GM12873 (cell line): ENCODE data around the gene ZNF638.

Source experiments
- CTCF ChIP-seq: IDR thresholded peaks from 2 replicates; pipeline ENCODE4 v1.5.1; 2012; ENCODE audit warnings: low read depth, mild to moderate bottlenecking, moderate library complexity, low read length, control low read depth; ENCODE audit not compliant: insufficient read depth; ENCODE audit errors: missing control alignments

The ZNF638 gene

GRCh38 chr2:71422786-71423185, 91.2 kb downstream of the ZNF638 start:
- no peak for TF ChIP-seq CTCF

DNA sequence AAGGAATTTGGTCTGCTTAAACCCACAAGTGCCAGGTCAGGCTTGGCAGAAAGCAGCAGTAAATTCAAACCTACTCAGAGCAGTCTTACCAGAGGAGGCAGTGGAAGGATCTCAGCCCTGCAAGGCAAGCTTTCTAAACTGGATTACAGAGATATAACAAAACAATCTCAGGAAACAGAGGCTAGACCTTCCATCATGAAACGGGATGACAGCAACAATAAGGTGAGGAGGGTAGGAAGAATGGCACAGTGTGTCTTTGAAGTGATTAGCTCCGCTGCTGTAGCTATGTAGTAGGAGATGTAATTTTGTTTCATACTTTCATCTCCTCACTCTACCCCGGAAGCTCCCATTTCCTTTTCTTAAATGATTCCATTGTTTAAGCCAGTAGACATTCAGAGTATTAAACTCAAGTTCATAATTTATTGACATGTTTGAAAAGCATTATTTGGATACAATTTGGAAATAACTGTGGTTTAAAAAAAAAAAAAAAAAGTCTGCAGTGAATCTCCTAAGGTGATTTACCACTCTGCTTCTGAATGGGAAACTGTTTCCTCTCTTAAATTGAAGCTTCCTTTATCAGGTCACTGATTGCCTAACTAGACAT, 92.3 kb downstream of the ZNF638 start:
- no peak for TF ChIP-seq CTCF

DNA sequence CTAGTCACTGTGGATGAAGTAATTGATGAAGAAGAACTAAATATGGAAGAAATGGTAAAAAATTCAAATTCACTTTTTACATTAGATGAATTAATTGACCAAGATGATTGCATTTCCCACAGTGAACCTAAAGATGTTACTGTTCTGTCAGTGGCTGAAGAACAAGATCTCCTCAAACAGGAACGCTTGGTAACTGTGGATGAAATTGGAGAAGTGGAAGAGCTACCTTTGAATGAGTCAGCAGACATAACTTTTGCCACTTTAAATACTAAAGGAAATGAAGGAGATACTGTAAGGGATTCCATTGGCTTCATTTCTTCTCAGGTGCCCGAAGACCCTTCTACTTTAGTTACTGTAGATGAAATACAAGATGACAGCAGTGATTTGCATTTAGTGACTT, 95.1 kb downstream of the ZNF638 start:
- TF ChIP-seq CTCF = no peak

DNA sequence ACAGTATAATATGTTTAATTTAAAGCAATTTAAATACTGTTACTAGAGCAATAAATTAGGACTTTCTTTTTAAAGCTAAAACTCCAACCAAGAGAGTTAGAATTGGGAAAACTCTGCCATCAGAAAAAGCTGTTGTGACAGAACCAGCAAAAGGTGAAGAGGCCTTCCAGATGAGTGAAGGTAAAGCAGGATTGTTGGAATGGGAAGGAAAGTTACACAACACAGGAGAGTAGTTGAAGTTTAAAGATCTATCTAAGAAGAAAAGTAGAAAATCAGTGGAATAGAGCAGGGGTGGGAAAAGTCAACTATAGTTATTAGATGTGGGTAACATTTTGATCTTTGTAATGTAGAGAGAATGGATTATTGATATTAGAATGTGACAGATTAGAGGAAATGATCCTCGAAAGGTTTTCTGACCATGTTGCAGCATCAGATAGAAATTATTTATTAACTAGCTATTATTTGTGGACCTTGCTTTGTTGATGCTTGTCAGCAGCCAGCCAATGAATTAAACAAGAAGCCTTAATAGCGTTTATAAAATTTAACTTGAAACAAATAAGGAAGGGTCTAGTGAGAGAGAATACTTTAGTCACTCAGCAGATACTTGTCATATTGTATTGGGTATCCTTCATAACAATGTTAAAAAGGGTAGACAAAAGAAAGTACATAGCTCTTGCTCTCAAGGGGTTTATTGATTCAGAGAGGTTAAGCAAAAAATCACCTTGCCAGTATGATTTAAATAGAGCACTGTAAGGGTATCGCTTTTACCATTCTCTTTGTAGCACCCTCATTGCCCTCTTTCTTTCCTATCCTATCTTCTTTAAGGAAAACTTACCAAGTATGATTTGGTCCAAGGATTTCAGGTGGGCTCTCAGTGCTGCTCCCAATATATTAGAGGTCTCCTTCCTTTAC, 97.1 kb downstream of the ZNF638 start:
- no peak for TF ChIP-seq CTCF

DNA sequence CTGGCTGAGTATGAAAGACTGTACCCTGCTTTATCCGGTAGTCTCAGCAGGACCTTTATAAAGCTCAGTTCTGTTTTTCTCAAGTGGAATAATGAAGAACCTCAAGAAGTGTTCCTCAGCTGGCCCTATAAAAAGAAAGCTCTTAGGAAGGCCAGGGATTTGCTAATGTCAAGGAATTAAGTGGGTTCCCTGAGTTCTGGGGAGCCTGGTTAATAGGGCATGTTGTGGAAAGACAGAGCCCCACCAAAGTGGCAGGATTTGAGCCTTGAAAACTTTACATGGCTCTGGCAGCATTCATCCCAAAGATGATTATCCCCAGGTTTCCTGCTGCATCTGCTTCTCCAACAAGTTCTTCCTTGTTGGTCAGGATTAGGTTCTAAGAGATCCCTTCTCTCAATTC, 114.9 kb downstream of the ZNF638 start:
- TF ChIP-seq CTCF = no peak

DNA sequence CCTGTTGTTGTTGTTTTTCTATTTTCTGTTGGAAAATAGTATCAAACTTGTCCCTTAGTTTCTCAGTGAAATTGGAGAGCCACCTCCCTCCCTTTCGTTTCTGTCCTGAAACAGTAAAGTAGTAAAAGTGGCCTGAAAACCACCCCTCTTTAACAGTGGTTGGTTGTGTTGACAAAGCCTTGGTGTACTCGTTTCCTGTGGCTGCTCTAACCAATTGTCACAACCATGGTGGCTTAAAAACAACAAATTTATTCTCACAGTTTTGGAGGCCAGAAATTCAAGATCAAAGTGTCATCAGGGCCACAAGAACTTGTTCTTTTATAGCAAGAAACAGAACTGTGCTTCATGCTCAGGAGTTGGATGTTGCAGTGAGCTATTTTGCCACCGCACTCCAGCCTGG, 117.8 kb downstream of the ZNF638 start:
- TF ChIP-seq CTCF = no peak

- no peak for TF ChIP-seq CTCF
Measured at GRCh38 chr2:71451705-71452104, 120.1 kb downstream of the ZNF638 start.
